Brain microvascular endothelial cell (primary cell): Measurements from ENCODE around the gene TCF7L1.
"Not testable (repeated sequence)": the region's sequence is repeated elsewhere in the genome, so short reads cannot be mapped to it uniquely, and the experiment has no call there.

Source experiments
- DNase-seq: peaks from one replicate; pipeline ENCODE4 v3.0.0-alpha.2; 2020
- H3K27ac ChIP-seq: fragments of 250-450 bp; sonication (Bioruptor Pico); 2 replicates; pipeline ENCODE4 v1.5.1; 2020; ENCODE audit warnings: mild to moderate bottlenecking, moderate library complexity
- H3K27me3 ChIP-seq: fragments of 250-450 bp; sonication (Bioruptor Pico); replicated peaks from 2 replicates; pipeline ENCODE4 v1.5.1; 2020; ENCODE audit warnings: mild to moderate bottlenecking
- H3K36me3 ChIP-seq: fragments of 250-450 bp; sonication (Bioruptor Pico); replicated peaks from 2 replicates; pipeline ENCODE4 v1.5.1; 2020; ENCODE audit warnings: mild to moderate bottlenecking
- H3K4me3 ChIP-seq: 2 replicates; pipeline ENCODE4 v1.5.1; 2011; ENCODE audit warnings: low read depth, mild to moderate bottlenecking, control low read depth, low read length, moderate library complexity
- in situ Hi-C: cut with HindIII; loops from 2 replicates; pipeline ENCODE4 v1.10.0; 2017; ENCODE audit warnings: low sequenced_read_pairs, low pct_ligation_motif_present
- TF ChIP-seq, protein P1 (sequence below): IDR thresholded peaks from 2 replicates; pipeline ENCODE4 v1.5.1; 2011; ENCODE audit warnings: low read depth, mild to moderate bottlenecking, moderate library complexity, low read length, control low read depth, inconsistent platforms; ENCODE audit errors: missing control alignments

Gene TCF7L1

DNA sequence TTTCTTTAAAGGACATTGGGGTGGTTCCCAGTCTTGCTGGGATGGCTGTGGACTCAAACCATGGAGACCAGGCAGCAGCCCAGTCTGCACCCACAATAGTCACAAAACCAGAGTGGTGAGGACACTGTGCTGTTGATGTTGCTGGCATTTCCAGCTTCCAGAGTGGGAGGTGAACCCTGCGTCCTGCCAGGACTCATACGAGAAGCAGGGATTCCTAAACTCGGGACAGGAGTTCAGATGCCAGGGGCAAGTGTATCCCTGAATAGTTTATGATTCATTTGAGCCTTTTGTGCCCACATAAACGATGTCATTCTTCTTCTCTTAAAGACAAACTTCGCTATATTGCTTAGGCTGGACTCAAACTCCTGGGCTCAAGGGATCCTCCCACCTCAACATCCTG, 62.8 kb downstream of the TCF7L1 start:
- no peaks in the 10 kb centered on the region for H3K36me3 ChIP-seq
- no peak overlapping the region for H3K27ac ChIP-seq
- no peak for DNase-seq
- in situ Hi-C loops: no loop called here
- no peak overlapping the region for H3K4me3 ChIP-seq
- no peaks in the 10 kb centered on the region for H3K27me3 ChIP-seq
- TF ChIP-seq, protein P1, sequence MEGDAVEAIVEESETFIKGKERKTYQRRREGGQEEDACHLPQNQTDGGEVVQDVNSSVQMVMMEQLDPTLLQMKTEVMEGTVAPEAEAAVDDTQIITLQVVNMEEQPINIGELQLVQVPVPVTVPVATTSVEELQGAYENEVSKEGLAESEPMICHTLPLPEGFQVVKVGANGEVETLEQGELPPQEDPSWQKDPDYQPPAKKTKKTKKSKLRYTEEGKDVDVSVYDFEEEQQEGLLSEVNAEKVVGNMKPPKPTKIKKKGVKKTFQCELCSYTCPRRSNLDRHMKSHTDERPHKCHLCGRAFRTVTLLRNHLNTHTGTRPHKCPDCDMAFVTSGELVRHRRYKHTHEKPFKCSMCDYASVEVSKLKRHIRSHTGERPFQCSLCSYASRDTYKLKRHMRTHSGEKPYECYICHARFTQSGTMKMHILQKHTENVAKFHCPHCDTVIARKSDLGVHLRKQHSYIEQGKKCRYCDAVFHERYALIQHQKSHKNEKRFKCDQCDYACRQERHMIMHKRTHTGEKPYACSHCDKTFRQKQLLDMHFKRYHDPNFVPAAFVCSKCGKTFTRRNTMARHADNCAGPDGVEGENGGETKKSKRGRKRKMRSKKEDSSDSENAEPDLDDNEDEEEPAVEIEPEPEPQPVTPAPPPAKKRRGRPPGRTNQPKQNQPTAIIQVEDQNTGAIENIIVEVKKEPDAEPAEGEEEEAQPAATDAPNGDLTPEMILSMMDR: no peak

GRCh38 chr2:85199698-85200097, 66.5 kb downstream of the TCF7L1 start:
- H3K4me3 ChIP-seq: no peak overlapping the region
- no peak overlapping the region for H3K27ac ChIP-seq
- no peak for DNase-seq
- H3K27me3 ChIP-seq: no peaks in the 10 kb centered on the region
- TF ChIP-seq, protein P1: no peak
- no peaks in the 10 kb centered on the region for H3K36me3 ChIP-seq
- in situ Hi-C loops: no loop called here

DNA sequence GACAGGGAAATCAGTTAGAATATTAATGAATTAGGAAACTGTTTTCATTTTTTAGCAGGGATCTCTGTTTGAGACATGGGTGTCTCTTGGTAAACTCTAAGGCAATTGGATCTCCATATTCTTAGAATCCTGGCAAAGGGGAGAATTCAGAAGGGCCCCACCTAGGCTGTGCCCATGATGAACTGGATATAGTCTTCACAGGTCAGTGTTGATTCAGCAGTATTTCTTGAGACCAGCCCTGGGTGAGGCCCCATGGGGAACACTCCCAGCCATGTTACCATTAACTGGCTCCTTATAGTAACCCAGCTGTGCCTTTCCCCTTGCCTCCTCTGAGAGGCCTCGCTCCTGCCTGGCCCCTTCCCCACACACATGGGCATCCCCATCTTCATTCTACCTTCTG, 76.7 kb downstream of the TCF7L1 start:
- in situ Hi-C loops: no loop called here
- TF ChIP-seq, protein P1: no peak
- no peak for DNase-seq
- Histone ChIP-seq H3K36me3 (no peaks in the 10 kb centered on the region), H3K27ac (no peak overlapping the region), H3K27me3 (no peaks in the 10 kb centered on the region), H3K4me3 (no peak overlapping the region)

GRCh38 chr2:85210511-85210910, 77.3 kb downstream of the TCF7L1 start:
- no peak for DNase-seq
- no peak overlapping the region for H3K27ac ChIP-seq
- no peaks in the 10 kb centered on the region for H3K27me3 ChIP-seq
- H3K4me3 ChIP-seq: no peak overlapping the region
- no peaks in the 10 kb centered on the region for H3K36me3 ChIP-seq
- in situ Hi-C loops: no loop called here
- TF ChIP-seq, protein P1: no peak

DNA sequence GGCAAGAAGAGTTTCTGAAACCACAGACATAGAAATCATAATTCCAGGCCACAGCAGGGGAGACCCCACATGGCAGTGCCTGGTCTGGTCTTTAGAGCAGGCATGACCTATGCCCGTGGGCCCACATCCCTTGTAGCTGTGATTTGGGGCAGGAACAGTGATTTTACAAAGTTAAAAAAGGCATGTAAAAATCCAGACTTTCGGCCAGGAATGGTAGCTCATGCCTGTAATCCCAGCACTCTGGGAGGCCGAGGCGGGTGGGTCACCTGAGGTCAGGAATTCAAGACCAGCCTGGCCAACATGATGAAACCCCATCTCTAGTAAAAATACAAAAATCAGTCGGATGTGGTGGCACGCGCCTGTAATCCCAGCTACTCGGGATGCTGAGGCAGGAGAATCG, 78.4 kb downstream of the TCF7L1 start:
- H3K4me3 ChIP-seq, DNase-seq, H3K36me3 ChIP-seq, H3K27ac ChIP-seq, in situ Hi-C loops, H3K27me3 ChIP-seq: not testable (repeated sequence)

- TF ChIP-seq, protein P1: no peak
- Histone ChIP-seq H3K27me3 (no peaks in the 10 kb centered on the region), H3K4me3 (no peak overlapping the region), H3K27ac (no peak overlapping the region), H3K36me3 (no peaks in the 10 kb centered on the region)
- no peak for DNase-seq
- in situ Hi-C loops: no loop called here
Observed at GRCh38 chr2:85212841-85213240, 79.6 kb downstream of the TCF7L1 start.
